ENCODE data around the gene IPO11. TPM values are rescaled to one million over a fixed set of nuclear protein-coding genes. Genes with fewer than 3 reads are reported as not detected.

IPO11 gene
- total RNA-seq, 1 donor, result 38.1 TPM

DNA sequence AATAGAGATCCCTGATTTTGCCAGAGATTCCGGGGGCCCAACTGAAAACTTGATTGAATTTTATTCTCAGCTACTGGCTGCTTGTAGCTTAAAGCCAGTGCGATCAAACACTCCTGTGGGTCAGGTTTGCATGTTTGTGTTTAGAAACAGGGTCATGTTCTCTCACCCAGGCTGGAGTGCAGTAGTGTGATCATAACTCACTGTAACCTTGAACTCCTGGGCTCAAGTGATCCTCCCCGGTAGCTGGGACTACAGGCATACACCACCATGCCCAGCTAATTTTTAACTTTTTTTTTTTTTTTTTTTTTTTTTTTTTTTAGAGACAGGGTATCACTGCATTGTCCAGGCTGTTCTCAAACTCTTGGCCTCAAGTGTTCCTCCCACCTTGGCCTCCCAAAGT lies 232.7 kb downstream of the IPO11 start:
- DNase-seq (ENCODE audit: low read depth), result no peak
- no peak for TF ChIP-seq CTCF (IDR thresholded peaks at IDR 0.05; ENCODE audit: insufficient read depth, low read length)
- no peak overlapping the region for H3K4me3 ChIP-seq (ENCODE audit: low read depth, low read length)

GRCh38 chr5:62647241-62647640 lies 234.7 kb downstream of the IPO11 start:
- no peak overlapping the region for H3K4me3 ChIP-seq (ENCODE audit: low read depth, low read length)
- no peak for DNase-seq (ENCODE audit: low read depth)
- TF ChIP-seq CTCF (IDR thresholded peaks at IDR 0.05; ENCODE audit: insufficient read depth, low read length), result no peak

- TF ChIP-seq CTCF (IDR thresholded peaks at IDR 0.05; ENCODE audit: insufficient read depth, low read length), result no peak
- no peak for DNase-seq (ENCODE audit: low read depth)
- H3K4me3 ChIP-seq (ENCODE audit: low read depth, low read length), result no peak overlapping the region
These were observed 236.5 kb downstream of the IPO11 start for GRCh38 chr5:62649025-62649424.

GRCh38 chr5:62649476-62650113 lies 237.0 kb downstream of the IPO11 start:
- no peak for TF ChIP-seq CTCF (IDR thresholded peaks at IDR 0.05; ENCODE audit: insufficient read depth, low read length)
- no peak for DNase-seq (ENCODE audit: low read depth)
- no peak overlapping the region for H3K4me3 ChIP-seq (ENCODE audit: low read depth, low read length)

GRCh38 chr5:62650197-62650596 lies 237.6 kb downstream of the IPO11 start:
- H3K4me3 ChIP-seq (ENCODE audit: low read depth, low read length), result no peak overlapping the region
- no peak for TF ChIP-seq CTCF (IDR thresholded peaks at IDR 0.05; ENCODE audit: insufficient read depth, low read length)
- DNase-seq (ENCODE audit: low read depth), result no peak

- TF ChIP-seq CTCF (IDR thresholded peaks at IDR 0.05; ENCODE audit: insufficient read depth, low read length), result no peak
- no peak overlapping the region for H3K4me3 ChIP-seq (ENCODE audit: low read depth, low read length)
- no peak for DNase-seq (ENCODE audit: low read depth)
These were observed 239.7 kb downstream of the IPO11 start for GRCh38 chr5:62652225-62652624.
